Panc1 (cell line): Measurements from ENCODE around the gene DVL1. TPM values are rescaled to one million over a fixed set of nuclear protein-coding genes. Genes with fewer than 3 reads are reported as not detected.

Experiments
- ATAC-seq: fragments of 200-7000 bp; cut with Tn5 transposase; 2 replicates; pipeline ENCODE4 v1.9.1; 2020; ENCODE audit warnings: mild to moderate bottlenecking, moderate library complexity
- BruUV-seq: library from RNA; stranded (reverse); fragments of 400-500 nt; replicated peaks from 2 replicates; lab custom pipeline; 2021; lab: Mats Ljungman, UMichigan
- CTCF ChIA-PET: fragments of 300-600 bp; sonication (Branson Sonifier 250); formaldehyde crosslinking; loops from one replicate; lab custom pipeline; 2022; ENCODE audit warnings: antibody characterized with exemption; lab: Charles Lee
- POLR2A ChIA-PET: fragments of 300-600 bp; sonication (Branson Sonifier 250); formaldehyde crosslinking; loops from one replicate; lab custom pipeline; 2022; ENCODE audit warnings: antibody characterized with exemption; lab: Charles Lee
- DNase-seq: peaks from one replicate; pipeline ENCODE4 v3.0.0-alpha.2; 2010; ENCODE audit warnings: low read depth, low spot score
- H3K27ac ChIP-seq: 2 replicates; pipeline ENCODE4 v1.5.1; 2011; ENCODE audit warnings: mild to moderate bottlenecking, low read length, inconsistent platforms
- H3K27me3 ChIP-seq: fragments of 200-500 bp; sonication (Bioruptor generic); 2 replicates; pipeline ENCODE4 v1.6.0; 2014; ENCODE audit warnings: low read length, inconsistent platforms; ENCODE audit not compliant: control insufficient read depth, insufficient read depth
- H3K36me3 ChIP-seq: fragments of 200-500 bp; sonication (Bioruptor generic); 2 replicates; pipeline ENCODE4 v1.5.1; 2014; ENCODE audit warnings: inconsistent platforms, mild to moderate bottlenecking, low read length, moderate library complexity; ENCODE audit not compliant: control insufficient read depth, insufficient read depth
- H3K4me1 ChIP-seq: 2 replicates; pipeline ENCODE4 v1.5.1; 2011; ENCODE audit warnings: inconsistent platforms, mild to moderate bottlenecking, low read length, moderate library complexity; ENCODE audit not compliant: control insufficient read depth, insufficient read depth
- H3K4me3 ChIP-seq, 2 experiments: 2 replicates each; pipeline ENCODE4 v1.5.1; 2011 to 2012; ENCODE audit warnings: low read depth in 2 of 2, low read length in 2 of 2, mild to moderate bottlenecking in 2 of 2, inconsistent platforms in 1 of 2, moderate library complexity in 1 of 2
- H3K9me3 ChIP-seq: fragments of 200-500 bp; sonication (Bioruptor generic); 2 replicates; pipeline ENCODE4 v1.5.1; 2014; ENCODE audit warnings: low read depth, mild to moderate bottlenecking, inconsistent platforms, low read length, moderate library complexity; ENCODE audit not compliant: control insufficient read depth, insufficient read depth
- CTCF ChIP-seq: fragments of 450-650 bp; IDR thresholded peaks from 2 replicates; pipeline ENCODE4 v1.5.1; 2017; ENCODE audit warnings: mild to moderate bottlenecking
- POLR2AphosphoS5 ChIP-seq: IDR thresholded peaks from 2 replicates; pipeline ENCODE4 v1.6.1; 2012; ENCODE audit warnings: mild to moderate bottlenecking, low read depth, low read length, moderate library complexity
- SIN3A ChIP-seq: IDR thresholded peaks from 2 replicates; pipeline ENCODE4 v1.6.1; 2012; ENCODE audit warnings: low read depth, mild to moderate bottlenecking, low read length, moderate library complexity, borderline replicate concordance; ENCODE audit not compliant: insufficient read depth
- TCF7L2 ChIP-seq: IDR thresholded peaks from 2 replicates; pipeline ENCODE4 v1.6.1; 2011; ENCODE audit warnings: mild to moderate bottlenecking, low read depth, low read length, inconsistent platforms
- in situ Hi-C: cut with HindIII; loops from 2 replicates; pipeline ENCODE4 v1.10.0; 2016; ENCODE audit warnings: low sequenced_read_pairs, low pct_unique_long_range_greater_than_20kb
- intact Hi-C: fragments of 100-400 bp; cut with micrococcal nuclease; formaldehyde crosslinking; loops from one replicate; pipeline ENCODE4 v1.10.0; 2022; ENCODE audit not compliant: unreplicated experiment
- total RNA-seq: library from RNA; stranded (reverse); gene quantifications from one replicate; pipeline ENCODE4 v1.2.1, GENCODE V29; 2021; ENCODE audit not compliant: unreplicated experiment
- TF ChIP-seq, protein P1 (sequence below), 2 experiments: IDR thresholded peaks; 2 replicates each; pipeline ENCODE4 v1.6.1; 2011 to 2012; ENCODE audit warnings: low read depth in 2 of 2, control low read depth in 1 of 2, low read length in 1 of 2, mild to moderate bottlenecking in 1 of 2, moderate library complexity in 1 of 2; ENCODE audit not compliant: insufficient read depth in 1 of 2

DVL1 gene
- total RNA-seq, 1 experiment from 2014 or later: 144 TPM

DNA sequence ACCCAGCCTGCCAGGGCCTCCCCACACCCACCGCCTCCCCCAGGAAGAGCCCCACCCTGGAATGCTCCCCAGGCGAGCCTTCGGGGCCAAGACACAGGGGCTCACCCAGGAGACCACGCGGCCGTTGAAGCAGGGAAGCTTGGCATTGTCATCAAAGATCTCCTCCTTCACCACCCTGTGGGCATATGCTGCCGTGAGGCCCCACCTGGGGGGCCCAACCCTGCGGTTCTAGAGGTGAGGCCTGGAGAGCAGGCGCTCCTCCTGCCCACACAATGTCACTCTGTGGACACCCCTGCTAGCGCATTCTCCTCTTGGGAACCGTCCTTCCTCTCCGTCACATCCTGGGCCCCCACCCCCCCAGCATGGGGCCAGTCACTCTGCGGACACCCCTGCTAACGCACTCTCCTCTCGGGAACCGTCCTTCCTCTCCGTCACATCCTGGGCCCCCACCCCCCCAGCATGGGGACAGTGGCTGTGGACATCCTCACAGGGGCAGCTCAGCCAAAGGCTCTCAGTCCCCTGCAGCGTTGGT lies 6.6 kb downstream of the DVL1 start:
- Histone ChIP-seq H3K27me3 (no peaks in the 10 kb centered on the region), H3K27ac (no peak overlapping the region), H3K4me1 (peaks cover 40% of the 10 kb centered on the region), H3K9me3 (no peaks in the 10 kb centered on the region), H3K4me3 (no peak overlapping the region), H3K36me3 (no peaks in the 10 kb centered on the region)
- in situ Hi-C loops: no loop called here
- DNase-seq (no peak), ATAC-seq (no peak)
- no peak for TF ChIP-seq POLR2AphosphoS5
- no peak for TF ChIP-seq CTCF
- TF ChIP-seq SIN3A: no peak
- no peak for TF ChIP-seq TCF7L2
- TF ChIP-seq, protein P1, sequence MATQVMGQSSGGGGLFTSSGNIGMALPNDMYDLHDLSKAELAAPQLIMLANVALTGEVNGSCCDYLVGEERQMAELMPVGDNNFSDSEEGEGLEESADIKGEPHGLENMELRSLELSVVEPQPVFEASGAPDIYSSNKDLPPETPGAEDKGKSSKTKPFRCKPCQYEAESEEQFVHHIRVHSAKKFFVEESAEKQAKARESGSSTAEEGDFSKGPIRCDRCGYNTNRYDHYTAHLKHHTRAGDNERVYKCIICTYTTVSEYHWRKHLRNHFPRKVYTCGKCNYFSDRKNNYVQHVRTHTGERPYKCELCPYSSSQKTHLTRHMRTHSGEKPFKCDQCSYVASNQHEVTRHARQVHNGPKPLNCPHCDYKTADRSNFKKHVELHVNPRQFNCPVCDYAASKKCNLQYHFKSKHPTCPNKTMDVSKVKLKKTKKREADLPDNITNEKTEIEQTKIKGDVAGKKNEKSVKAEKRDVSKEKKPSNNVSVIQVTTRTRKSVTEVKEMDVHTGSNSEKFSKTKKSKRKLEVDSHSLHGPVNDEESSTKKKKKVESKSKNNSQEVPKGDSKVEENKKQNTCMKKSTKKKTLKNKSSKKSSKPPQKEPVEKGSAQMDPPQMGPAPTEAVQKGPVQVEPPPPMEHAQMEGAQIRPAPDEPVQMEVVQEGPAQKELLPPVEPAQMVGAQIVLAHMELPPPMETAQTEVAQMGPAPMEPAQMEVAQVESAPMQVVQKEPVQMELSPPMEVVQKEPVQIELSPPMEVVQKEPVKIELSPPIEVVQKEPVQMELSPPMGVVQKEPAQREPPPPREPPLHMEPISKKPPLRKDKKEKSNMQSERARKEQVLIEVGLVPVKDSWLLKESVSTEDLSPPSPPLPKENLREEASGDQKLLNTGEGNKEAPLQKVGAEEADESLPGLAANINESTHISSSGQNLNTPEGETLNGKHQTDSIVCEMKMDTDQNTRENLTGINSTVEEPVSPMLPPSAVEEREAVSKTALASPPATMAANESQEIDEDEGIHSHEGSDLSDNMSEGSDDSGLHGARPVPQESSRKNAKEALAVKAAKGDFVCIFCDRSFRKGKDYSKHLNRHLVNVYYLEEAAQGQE (IDR thresholded peaks at IDR 0.05; ENCODE audit: insufficient read depth in 1 of 2, low read depth in 2 of 2, low read length in 1 of 2): no peak
- POLR2A ChIA-PET: no interaction called here
- no TSS peak for BruUV-seq
- intact Hi-C loops: no loop called here
- CTCF ChIA-PET: no interaction called here

GRCh38 chr1:1342061-1342562 lies 7.1 kb downstream of the DVL1 start:
- BruUV-seq: no TSS peak
- no peak for DNase-seq
- CTCF ChIA-PET: no interaction called here
- Histone ChIP-seq H3K27me3 (no peaks in the 10 kb centered on the region), H3K27ac (no peak overlapping the region), H3K36me3 (no peaks in the 10 kb centered on the region), H3K4me1 (peaks cover 39% of the 10 kb centered on the region), H3K9me3 (no peaks in the 10 kb centered on the region), H3K4me3 (no peak overlapping the region)
- TF ChIP-seq, protein P1 (IDR thresholded peaks at IDR 0.05; ENCODE audit: insufficient read depth in 1 of 2, low read depth in 2 of 2, low read length in 1 of 2): no peak
- TF ChIP-seq CTCF (no peak), SIN3A (no peak)
- in situ Hi-C loops (no loop called here), intact Hi-C loops (no loop called here)
- ATAC-seq: no peak
- POLR2A ChIA-PET: no interaction called here
